ENCODE measurements around the gene C1QTNF6. TPM values are rescaled to one million over a fixed set of nuclear protein-coding genes. Genes with fewer than 3 reads are reported as not detected.

C1QTNF6 gene
- total RNA-seq, 2 experiments from 2014 or later: 7.3 to 19.6 TPM

DNA sequence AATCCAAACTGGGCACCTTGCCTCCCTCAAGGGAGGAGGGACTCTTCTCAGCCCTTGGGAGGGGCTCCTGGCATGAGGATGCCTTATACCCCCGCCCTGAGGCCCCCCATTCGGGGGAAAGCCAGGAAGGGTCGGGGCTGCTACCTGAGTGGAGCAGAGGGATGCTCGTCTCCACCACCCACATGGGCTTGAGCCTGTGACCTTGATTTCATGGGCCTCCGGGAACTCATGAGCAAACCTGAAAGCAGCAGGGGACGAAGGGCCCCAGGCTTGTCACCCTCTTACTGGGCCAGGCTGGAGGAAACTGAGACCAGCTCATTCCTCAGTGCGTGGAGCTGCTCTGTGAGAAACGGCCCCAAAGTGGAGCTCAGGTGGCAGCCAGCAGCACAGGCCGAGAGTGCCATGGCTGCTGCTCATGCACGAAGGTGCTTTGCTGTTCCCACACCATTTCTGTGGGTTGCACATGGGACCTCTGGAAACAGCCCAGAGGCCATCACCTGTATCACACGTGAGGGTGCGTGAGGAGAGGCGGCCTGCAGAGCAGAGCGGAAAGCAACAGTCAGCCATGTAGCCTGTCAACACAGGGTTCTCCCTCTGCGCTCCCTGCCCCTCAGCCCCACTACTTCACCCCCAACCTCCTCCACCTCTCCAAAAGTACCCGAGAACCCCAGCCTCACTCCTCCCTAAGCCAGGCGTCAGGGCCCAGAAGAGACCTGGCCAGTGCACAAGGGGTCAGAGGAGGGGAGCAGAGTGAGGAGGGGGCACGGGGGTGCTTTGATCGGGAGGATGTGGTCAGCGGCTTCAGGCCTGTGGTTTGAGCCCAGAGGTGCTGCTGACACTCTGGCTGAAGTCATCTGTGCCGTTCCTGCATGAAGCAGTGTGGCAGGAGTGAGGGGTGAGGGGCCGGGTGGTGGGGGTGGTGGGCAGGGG, 24.2 kb downstream of the C1QTNF6 start:
- intact Hi-C loops (cut with micrococcal nuclease; ENCODE audit: unreplicated experiment): no loop called here
- BruUV-seq (replicated peaks): no TSS peak
- H3K4me1 ChIP-seq (ENCODE audit: insufficient read depth, low read length, poor library complexity, severe bottlenecking): peaks cover 3% of the 10 kb centered on the region
- H3K9me3 ChIP-seq (ENCODE audit: low read length): peaks cover 15% of the 10 kb centered on the region; the same call in 1 of the 2 replicates
- DNase-seq (ENCODE audit: low spot score): no peak
- H3K4me3 ChIP-seq (ENCODE audit: low read depth, low read length, poor library complexity, severe bottlenecking): no peak overlapping the region
- H3K27ac ChIP-seq (ENCODE audit: low read depth, low read length, poor library complexity, severe bottlenecking): no peak overlapping the region
- ChIA-PET POLR2A (no interaction called here), CTCF (ENCODE audit: unreplicated experiment) (no interaction called here)
- H3K4me2 ChIP-seq (ENCODE audit: low read length): no peak overlapping the region
- H4K20me1 ChIP-seq (ENCODE audit: insufficient read depth, low read length): no peaks in the 10 kb centered on the region
- no peaks in the 10 kb centered on the region for H3K9me2 ChIP-seq (ENCODE audit: insufficient read depth, low read length)
- 0 out of 2 replicates have a peak overlapping the region, but pooled peaks have one; percentile 38 for H2AFZ ChIP-seq (ENCODE audit: low read length)
- H3K79me2 ChIP-seq (ENCODE audit: insufficient read depth, low read depth, low read length): no peaks in the 10 kb centered on the region
- TF ChIP-seq, protein P1, sequence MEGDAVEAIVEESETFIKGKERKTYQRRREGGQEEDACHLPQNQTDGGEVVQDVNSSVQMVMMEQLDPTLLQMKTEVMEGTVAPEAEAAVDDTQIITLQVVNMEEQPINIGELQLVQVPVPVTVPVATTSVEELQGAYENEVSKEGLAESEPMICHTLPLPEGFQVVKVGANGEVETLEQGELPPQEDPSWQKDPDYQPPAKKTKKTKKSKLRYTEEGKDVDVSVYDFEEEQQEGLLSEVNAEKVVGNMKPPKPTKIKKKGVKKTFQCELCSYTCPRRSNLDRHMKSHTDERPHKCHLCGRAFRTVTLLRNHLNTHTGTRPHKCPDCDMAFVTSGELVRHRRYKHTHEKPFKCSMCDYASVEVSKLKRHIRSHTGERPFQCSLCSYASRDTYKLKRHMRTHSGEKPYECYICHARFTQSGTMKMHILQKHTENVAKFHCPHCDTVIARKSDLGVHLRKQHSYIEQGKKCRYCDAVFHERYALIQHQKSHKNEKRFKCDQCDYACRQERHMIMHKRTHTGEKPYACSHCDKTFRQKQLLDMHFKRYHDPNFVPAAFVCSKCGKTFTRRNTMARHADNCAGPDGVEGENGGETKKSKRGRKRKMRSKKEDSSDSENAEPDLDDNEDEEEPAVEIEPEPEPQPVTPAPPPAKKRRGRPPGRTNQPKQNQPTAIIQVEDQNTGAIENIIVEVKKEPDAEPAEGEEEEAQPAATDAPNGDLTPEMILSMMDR (conservative IDR thresholded peaks at IDR 0.05; ENCODE audit: low read length): no peak
- no peak for TF ChIP-seq EZH2phosphoT487 (IDR thresholded peaks at IDR 0.05; ENCODE audit: borderline replicate concordance, low read depth, low read length)
- H3K36me3 ChIP-seq (ENCODE audit: insufficient read depth, low read length): no peaks in the 10 kb centered on the region

DNA sequence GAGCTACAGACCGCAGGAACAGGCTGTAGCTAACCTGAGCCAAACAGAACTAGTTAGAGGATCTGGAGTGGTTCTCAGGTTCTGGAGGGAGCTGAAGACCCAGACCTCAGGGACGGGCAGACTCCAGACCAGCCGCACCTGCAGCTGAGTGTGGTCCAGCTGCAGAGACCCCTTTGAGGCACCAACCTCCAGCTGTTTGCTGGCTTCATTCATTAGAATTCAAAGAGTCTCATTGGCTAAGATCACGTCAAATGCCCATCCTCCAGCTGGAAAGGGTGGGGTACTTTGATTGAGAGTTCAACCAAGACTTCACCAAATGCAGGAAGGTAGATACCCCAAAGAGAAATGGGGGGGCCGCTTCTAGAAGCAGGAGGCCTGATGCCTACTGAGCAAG, 25.0 kb downstream of the C1QTNF6 start:
- Histone ChIP-seq H3K27ac (ENCODE audit: low read depth, low read length, poor library complexity, severe bottlenecking) (no peak overlapping the region), H3K4me1 (ENCODE audit: insufficient read depth, low read length, poor library complexity, severe bottlenecking) (peaks cover 3% of the 10 kb centered on the region), H3K9me3 (ENCODE audit: low read length) (peaks cover 15% of the 10 kb centered on the region; the same call in 1 of the 2 replicates), H3K79me2 (ENCODE audit: insufficient read depth, low read depth, low read length) (no peaks in the 10 kb centered on the region), H3K4me2 (ENCODE audit: low read length) (no peak overlapping the region), H2AFZ (ENCODE audit: low read length) (no peak overlapping the region), H3K4me3 (ENCODE audit: low read depth, low read length, poor library complexity, severe bottlenecking) (no peak overlapping the region), H3K9me2 (ENCODE audit: insufficient read depth, low read length) (no peaks in the 10 kb centered on the region), H3K36me3 (ENCODE audit: insufficient read depth, low read length) (no peaks in the 10 kb centered on the region), H4K20me1 (ENCODE audit: insufficient read depth, low read length) (no peaks in the 10 kb centered on the region)
- intact Hi-C loops (cut with micrococcal nuclease; ENCODE audit: unreplicated experiment): no loop called here
- ChIA-PET CTCF (ENCODE audit: unreplicated experiment) (no interaction called here), POLR2A (interaction anchor here (0.5 kb wide), 1 partner anchor 392 kb away, joined by 3 read pairs; no protein-coding TSS in a partner anchor)
- BruUV-seq (replicated peaks): no TSS peak
- DNase-seq (ENCODE audit: low spot score): no peak
- no peak for TF ChIP-seq EZH2phosphoT487 (IDR thresholded peaks at IDR 0.05; ENCODE audit: borderline replicate concordance, low read depth, low read length)
- TF ChIP-seq, protein P1 (conservative IDR thresholded peaks at IDR 0.05; ENCODE audit: low read length): no peak
